ENCODE measurements around the gene CNST.

GRCh38 chr1:246677842-246678241 lies 111.6 kb downstream of the CNST start:
- TF ChIP-seq, protein P1, sequence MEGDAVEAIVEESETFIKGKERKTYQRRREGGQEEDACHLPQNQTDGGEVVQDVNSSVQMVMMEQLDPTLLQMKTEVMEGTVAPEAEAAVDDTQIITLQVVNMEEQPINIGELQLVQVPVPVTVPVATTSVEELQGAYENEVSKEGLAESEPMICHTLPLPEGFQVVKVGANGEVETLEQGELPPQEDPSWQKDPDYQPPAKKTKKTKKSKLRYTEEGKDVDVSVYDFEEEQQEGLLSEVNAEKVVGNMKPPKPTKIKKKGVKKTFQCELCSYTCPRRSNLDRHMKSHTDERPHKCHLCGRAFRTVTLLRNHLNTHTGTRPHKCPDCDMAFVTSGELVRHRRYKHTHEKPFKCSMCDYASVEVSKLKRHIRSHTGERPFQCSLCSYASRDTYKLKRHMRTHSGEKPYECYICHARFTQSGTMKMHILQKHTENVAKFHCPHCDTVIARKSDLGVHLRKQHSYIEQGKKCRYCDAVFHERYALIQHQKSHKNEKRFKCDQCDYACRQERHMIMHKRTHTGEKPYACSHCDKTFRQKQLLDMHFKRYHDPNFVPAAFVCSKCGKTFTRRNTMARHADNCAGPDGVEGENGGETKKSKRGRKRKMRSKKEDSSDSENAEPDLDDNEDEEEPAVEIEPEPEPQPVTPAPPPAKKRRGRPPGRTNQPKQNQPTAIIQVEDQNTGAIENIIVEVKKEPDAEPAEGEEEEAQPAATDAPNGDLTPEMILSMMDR (conservative IDR thresholded peaks at IDR 0.05) = no peak
- no peak for TF ChIP-seq ZFX (IDR thresholded peaks at IDR 0.05)
